GM21367 (cell line): ENCODE data around the gene SSR4.
"Not testable (repeated sequence)": the region's sequence is repeated elsewhere in the genome, so short reads cannot be mapped to it uniquely, and the experiment has no call there.

Experiments
- ATAC-seq: cut with Tn5 transposase; IDR thresholded peaks from one replicate; pipeline ENCODE4 v1.9.1; 2021; ENCODE audit not compliant: unreplicated experiment

SSR4 gene

DNA sequence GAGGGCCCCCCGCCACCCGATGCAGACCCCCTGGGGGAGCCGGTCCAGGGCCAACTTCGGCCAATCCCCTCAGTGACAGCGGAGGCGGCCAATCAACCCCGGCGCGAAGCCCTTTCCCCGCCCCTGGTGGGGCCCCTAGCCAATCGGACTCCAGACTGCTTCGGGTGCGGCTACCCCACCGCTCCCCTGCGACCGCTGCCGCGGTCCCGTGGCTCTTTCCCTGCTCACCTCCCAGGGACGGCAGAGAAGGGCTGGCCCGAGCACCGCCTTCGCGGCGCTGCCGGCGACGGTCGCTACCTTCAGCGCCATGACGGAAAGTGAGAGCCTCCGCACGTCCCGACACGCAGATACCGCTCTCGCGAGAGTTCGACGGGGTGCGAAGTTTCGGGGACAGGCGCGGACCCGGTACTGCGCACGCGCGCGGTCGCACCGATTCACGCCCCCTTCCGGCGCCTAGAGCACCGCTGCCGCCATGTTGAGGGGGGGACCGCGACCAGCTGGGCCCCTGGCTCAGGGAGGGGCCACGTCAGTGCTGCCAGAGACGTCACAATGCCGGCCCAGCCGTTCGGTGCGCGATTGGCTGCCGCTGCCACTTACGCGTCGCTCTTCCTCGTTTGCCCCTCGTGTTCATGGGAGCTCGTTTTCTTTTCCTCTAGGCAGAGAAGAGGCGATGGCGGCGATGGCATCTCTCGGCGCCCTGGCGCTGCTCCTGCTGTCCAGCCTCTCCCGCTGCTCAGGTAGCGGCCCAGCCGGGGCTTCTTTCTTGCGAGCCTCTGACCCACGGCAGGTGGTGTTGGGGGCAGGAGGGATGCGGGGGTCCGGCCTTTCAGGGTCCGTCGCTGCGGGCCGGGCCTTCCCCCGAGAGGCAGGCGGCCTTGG, at the start of gene SSR4, which contains the start of gene IDH3G:
SSR4 (plus strand) TSS at position 651 of the 879 bp plus-strand sequence; CDS start at position 671, 20 bp downstream.
IDH3G (minus strand) TSS at position 358 of the 879 bp plus-strand sequence; CDS start at position 309, 49 bp downstream.
- peak; percentile 86 for ATAC-seq

DNA sequence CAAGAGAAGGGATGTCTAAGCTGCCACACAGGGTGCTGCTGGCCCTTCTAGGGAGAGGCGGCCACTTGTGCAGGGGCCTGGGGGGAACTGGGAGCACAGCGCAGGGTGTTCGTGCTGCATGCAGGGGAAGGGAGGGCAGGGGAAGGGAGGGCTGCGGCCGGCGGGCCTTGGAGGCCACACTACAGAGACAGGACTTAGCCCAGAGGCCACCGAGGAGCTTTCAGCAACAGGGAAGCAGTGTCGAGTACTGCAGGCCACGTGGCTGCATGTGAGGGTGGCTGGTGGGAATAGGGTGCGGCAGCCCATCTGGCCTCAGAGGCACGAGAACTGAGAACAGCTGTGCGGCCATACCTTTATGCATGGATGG, 49.4 kb upstream of the SSR4 start:
- ATAC-seq: not testable (repeated sequence)

DNA sequence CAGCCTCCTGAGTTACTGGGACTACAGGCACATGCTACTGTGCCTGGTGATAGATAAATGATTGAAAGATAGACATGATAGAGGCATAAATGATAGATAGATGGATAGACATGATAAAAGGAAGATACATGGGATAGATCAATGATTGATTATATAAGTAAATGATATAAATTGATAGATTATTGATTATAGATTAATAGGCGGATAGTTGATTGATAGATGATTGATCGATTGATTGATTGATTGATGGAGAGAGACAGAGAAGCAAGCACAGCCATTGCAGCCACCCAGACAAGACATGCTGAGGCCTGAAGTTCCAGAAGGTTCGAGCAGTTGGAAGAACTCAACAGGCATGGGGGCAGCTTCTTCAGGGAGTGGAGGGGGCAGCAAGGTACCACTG, 48.1 kb upstream of the SSR4 start:
- ATAC-seq: no peak

DNA sequence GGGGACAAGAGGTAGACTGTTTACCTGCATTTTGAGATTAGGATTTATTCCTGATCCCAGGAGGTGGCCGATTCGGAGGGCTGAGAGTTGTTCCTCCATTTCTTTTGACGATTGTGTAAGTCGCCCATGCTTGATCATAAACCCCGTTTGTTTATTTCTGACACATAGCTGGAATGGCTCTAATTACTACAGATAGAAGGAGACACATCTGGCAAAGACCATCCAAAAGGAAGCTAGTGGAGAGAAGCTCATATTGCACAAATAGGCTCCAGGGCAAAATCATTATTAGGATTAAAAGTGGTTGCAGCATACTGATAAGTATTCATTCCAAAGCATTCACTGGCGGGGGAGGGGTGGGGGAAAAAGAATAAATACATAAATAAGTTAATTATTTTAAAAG, 47.5 kb upstream of the SSR4 start:
- not testable (repeated sequence) for ATAC-seq

DNA sequence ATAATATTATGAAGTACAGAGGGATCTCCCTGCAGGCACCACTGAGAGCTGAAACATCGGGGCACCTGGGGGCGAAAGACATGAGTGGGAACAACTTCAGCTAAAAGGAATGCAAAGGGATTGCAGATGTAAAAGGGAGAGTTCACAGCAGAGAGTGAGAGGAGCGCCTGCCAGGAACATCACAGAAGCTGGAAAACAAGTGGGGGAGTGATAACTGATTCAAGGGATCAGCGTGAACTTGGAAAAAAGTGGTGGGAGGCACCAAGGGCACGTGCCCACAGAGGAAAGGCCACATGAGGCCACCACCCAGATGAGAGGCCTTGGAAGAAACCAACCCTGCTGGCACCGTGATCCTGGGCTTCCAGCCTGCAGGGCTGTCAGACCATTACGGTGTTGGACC, 45.5 kb upstream of the SSR4 start:
- not testable (repeated sequence) for ATAC-seq

DNA sequence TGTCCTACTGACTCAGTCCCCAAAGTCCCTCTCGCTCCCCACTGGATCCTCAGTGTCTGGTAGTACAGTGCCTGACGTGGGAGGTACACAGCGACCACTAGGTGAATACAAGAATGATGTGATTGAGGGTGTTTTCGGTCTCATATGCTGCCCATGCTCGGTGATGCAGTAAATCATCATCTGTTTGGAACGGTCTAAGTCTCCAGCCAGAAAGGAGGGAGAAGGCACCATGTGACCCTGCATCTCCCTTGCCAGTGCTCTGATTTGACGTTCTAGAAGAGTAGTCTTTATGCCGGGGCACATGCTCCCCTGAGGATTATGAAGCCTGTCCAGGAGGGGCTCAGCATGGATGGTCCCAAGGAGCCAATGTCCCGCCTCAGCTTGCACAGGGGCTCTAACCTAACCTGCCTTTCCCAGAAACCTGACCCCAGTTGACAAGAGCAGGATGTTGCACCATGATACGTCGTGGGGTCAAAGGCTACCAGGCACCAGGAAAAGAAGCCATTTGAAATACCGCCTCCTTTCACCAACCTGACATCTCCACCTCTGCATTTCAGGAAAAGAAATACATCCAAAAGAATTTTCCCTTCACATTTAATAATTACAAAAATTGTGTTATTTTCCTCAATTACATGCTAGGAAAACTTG, 44.2 kb upstream of the SSR4 start:
- no peak for ATAC-seq

DNA sequence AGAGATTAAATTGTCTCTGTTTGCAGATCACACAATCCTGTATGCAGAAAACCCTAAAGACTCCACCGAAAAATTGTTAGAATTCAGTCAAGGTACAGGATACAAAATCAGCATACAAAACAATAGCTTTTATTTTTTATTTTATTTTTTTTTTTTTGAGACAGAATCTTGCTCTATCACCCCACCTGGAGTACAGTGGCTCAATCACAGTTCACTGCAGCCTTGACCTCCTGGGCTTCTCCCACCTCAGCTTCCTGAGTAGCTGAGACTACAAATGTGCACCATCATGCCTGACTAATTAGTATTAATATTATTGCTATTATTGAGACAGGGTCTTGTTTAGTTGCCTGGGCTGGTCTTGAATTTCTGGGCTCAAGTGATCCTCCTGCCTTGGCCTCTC, 39.3 kb upstream of the SSR4 start:
- ATAC-seq: no peak

DNA sequence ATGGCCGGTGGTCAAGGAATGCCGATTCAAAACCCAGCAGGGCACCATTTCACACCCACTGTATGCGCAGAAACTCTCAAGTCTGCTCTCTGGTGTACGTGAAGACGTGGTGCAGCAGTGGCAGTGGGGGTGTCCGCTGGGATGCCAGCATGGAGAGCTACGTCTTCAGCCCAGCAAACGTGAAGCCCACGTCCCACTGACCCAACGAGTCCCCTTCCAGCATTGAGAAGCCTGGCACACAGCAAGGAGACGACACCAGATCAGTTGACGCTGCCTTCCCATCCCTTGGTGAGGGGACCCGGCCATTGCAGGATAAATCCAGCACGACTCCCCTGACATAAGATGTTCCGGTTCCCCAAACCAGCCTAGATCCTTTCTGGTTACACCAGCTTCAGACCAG, 32.6 kb upstream of the SSR4 start:
- no peak for ATAC-seq

DNA sequence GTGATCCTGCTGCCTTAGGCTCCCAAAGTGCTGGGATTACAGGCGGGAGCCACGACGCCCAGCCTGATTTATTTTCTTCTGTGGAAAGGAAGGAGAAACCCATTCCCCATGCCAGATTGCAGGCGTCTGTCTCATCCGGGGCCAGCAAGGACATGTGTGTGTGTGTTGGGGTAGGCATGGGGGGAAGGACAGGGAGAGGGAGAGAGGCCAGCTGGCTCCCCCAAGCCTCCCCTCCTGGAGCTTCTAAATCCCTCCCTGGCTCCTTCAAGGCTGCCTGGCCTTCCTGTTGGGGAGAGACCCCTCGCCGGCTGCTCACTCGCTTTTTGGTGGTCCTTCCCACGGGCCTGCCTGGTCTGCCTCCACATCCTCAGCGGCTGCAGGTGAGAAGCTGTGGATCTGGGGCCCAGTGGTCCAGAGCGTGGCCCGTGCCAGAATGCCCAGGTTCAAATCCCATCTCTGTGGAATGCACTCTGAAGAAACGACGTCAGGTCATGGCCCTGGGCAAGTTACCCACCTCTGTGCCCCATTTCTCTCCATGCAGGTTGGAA, 31.8 kb upstream of the SSR4 start:
- ATAC-seq: no peak

DNA sequence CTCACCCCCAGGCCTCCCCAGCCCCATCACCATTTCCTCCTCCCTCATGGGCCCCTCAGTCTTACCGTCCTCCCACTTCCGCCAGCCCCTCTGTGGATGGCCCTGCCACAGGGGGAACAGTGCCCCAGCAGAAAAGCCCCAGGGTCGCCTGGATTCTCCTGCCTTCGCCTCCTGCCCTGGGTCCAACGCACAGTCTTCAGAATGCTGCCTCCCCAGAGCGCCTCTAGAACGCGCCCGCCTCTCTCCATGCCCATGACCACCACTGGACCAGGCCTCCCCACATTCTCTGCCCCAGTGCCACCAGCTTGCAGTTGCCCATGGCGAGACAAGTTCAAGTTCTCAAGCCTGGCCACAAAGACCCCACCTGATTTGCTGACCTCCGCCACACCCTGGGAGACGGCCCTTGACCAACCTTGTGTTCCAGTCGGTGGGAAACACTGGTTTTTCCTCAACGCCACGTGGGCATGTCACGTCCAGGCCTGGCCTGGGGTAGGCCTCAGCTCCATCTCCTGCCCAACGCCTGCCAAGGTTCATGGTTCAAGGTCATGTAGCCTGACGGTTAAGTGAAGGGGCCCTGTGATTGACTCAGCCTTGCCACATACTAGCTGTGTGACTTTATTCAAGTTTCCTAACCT, 31.1 kb upstream of the SSR4 start:
- ATAC-seq: no peak

DNA sequence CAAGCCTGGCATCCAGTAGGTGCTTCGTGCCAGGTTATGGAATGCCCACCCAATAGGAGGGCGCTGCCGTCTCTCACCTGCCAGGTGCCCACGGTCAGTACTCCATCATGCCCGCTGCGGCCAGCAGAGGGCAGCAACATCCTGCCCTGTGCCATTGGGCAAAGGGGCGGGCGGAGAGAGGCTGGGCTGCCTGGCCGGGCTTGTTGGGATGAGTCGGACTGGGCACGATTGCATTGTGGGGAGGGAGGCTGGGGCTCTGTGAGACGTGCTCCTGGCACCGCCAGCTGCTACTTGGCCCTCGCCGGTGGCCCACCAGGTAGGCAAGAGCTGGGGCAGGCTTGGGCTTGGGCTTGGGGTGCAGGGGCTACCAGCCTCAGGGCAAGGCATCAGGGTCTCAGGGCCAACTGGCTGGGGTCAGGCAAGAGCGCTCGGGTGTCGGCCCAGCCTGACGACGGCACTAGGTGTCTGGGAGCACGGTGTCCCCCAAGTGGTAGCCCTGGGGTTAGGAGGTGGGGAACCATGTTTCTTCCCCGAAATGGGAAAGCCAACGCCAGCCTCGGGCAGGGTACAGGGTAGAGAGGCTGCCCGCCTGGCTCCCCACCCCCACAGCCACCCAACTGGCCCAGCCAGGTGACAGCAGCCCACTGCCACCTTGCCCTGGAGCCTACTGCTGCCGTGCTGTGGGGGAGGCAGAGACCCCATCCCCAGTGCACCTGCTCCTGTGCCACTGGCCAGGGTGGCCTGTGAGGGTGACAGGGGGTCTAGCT, 30.3 kb upstream of the SSR4 start, which contains the start of gene PLXNB3:
PLXNB3 (plus strand) TSS at position 261 of the 767 bp plus-strand sequence. CDS start 1,287 bp downstream, outside the sequence.
- ATAC-seq: no peak

DNA sequence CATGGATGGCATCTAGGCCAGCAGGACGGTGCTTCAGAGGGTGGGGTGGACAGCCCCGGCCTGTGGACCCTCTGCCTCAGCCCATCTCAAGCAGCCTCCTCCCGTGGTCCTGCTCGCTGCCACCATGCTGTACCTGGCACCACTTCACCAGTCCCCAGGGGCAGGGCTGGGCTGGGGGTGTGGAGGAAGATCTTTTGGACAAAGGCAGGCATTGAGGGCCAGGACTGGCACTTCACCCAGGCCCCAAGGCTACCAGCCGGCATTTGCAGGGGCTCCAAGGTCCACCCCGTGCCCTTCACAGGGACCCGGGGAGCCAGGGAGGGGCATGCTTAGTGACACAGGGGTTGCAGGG, 29.7 kb upstream of the SSR4 start:
- no peak for ATAC-seq

DNA sequence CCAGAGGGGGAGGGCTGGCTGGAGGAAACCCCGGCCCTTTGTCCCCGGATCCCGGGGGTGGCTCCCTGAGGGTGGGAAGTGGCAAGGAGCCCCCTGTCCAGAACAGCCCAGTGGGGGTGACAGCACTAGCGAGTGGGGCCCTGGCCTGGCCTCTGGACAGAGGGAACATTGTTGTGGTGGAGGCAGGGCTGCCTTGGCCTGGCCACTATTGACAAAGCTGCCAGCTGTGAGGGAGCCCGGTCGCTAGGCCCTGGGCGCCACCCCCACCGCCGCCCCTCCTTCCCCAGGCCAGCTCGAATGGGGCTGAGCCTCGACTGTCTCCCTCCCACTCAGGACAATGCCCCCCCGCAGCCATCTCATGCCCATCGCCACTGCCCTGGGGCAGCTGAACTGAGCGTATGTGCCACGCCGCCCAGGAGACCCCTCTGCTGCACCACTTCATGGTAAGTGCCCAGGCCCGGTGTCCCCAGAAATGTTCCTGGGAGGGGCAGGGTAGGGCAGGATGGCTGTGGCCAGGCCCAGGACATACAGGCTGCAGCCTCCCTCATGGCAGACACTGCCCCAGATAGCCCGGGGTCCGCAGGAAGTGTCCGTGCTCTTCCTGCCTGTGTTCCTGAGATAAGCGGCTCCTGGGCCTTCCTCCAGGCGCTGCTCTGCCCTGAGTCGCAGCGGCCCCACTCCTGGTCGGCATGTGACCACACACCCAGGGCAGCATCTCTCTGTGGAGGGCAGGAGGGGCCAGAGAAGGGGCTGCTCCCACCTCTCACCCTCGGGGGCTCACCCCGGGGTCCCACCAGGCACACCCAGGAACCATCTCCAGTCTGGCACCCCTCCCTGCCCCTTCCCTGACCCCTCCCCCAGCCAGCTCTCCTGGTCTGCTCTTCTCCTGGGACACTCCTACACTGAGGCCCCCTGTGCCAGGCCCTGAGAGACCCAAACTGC, 29.1 kb upstream of the SSR4 start:
- ATAC-seq: no peak

DNA sequence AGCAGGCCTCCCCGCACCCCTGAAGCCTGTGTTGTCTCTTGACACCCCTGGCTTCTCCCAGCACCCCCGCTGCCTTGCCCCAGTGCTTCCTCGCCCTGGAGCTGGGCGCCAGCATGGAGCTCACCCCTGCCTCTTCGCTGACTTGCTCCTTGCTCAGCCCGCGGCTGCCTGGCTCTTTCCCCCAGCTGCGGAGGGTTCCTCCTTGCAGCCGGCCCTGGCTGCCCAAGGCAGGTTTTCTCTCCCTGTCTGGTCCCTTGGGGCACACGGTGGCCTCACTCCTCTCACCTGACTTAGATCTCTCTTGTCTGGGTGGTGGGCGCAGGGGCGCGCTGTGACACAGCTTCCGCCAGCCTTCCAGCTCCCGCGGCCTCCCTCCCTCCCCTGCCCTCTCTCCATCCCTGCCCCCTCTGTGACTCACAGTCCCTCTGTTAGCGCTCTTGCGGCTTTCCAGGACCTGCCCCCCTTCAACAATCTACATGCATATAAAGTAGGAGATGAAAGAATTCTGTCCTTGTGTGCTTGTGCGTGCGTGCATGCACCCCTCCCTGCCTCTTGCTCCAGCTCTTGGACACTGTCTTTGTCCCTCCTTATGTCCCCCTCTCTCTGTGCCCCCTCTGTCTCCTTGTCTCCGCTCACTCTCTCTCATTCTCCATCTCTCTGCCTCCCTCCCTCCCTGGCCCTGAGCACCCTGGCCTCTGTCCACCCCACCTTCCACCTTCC, 28.2 kb upstream of the SSR4 start:
- ATAC-seq: no peak

DNA sequence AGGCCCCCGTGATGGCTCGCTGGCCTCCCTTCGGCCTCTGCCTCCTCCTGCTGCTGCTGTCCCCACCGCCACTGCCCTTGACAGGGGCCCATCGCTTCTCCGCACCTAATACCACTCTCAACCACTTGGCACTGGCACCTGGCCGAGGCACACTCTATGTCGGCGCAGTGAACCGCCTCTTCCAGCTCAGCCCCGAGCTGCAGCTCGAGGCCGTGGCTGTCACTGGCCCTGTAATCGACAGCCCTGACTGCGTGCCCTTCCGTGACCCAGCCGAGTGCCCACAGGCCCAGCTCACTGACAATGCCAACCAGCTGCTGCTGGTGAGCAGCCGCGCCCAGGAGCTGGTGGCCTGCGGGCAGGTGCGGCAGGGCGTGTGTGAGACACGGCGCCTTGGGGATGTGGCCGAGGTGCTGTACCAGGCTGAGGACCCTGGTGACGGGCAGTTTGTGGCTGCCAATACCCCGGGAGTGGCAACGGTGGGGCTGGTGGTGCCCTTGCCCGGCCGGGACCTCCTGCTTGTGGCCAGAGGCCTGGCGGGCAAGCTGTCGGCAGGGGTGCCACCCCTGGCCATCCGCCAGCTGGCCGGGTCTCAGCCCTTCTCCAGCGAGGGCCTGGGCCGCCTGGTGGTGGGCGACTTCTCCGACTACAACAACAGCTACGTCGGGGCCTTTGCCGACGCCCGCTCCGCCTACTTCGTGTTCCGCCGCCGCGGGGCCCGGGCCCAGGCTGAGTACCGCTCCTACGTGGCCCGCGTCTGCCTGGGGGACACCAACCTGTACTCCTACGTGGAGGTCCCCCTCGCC, 27.4 kb upstream of the SSR4 start:
- ATAC-seq: no peak

DNA sequence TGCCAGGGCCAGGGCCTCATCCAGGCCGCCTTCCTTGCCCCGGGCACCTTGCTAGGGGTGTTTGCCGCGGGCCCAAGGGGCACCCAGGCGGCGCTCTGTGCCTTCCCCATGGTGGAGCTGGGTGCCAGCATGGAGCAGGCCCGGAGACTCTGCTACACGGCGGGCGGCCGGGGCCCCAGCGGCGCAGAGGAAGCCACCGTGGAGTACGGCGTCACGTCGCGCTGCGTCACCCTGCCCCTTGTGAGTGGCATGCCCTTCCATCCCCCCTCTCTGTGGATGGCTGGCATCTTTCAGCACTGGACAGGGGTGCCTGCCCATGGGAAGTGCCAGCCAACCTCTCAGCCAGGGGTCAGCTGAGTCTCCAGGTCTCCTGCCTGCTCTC, 26.8 kb upstream of the SSR4 start:
- no peak for ATAC-seq

DNA sequence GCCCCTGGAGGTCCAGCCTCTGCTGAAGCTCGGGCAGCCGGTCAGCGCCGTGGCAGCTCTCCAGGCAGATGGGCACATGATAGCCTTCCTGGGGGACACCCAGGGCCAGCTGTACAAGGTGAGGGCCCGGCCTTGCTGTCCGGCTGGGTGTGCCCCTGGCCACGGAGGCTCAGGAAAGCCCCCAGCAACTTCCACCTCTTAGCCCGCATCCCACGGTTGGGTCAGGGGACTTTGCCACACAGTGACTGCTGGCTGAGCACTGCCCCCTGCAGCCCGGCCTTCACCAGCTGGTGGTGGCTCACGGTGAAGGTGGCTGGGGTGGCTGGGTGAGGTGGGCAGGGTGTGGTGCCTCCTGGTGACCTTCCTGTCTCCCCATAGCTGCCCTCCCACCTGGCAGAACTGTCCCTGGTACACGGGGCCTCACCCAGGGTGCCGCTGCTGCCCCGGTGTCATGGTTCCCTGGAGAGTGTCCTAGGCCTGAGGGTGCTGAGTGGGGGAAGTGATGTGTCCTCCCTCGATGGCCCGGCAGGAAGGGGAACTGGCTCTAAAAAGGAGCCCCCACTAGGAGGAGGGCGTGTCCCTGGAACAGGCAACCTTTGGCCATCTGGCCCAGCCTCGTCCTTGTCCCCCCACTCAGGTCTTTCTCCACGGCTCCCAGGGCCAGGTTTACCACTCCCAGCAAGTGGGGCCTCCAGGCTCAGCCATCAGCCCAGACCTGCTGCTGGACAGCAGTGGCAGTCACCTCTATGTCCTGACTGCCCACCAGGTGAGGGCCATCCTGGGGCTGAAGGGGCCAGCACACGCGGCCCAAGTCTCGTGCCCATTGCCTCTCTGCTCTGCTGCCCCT, 25.9 kb upstream of the SSR4 start:
- no peak for ATAC-seq
